Measurements from ENCODE around the gene ARHGAP24.
A peak's percentile ranks its signal among the peaks of the same experiment; 100 is the strongest.
"Not testable (repeated sequence)": the region's sequence is repeated elsewhere in the genome, so short reads cannot be mapped to it uniquely, and the experiment has no call there.

ARHGAP24 gene

GRCh38 chr4:85951099-85951498 is 476.1 kb downstream of the ARHGAP24 start:
- DNase-seq: no peak
- intact Hi-C loops (cut with DNase I): no loop called here

- no peak for DNase-seq
- intact Hi-C loops (cut with DNase I): no loop called here
These were observed 477.6 kb downstream of the ARHGAP24 start for GRCh38 chr4:85952528-85952927.

- intact Hi-C loops (cut with DNase I): no loop called here
- DNase-seq: no peak
These were observed 478.2 kb downstream of the ARHGAP24 start for GRCh38 chr4:85952972-85953650.

- DNase-seq: no peak
- intact Hi-C loops (cut with DNase I): no loop called here
These were observed 478.7 kb downstream of the ARHGAP24 start for GRCh38 chr4:85953651-85954018.

- DNase-seq: no peak
- intact Hi-C loops (cut with DNase I): no loop called here
These were observed 480.8 kb downstream of the ARHGAP24 start for GRCh38 chr4:85955620-85956292.

- DNase-seq: no peak
- intact Hi-C loops (cut with DNase I): no loop called here
These were observed 481.5 kb downstream of the ARHGAP24 start for GRCh38 chr4:85956293-85956945.

- intact Hi-C loops (cut with DNase I): loop anchor here (10.0 kb wide), 1 partner anchor 817 kb away; no protein-coding TSS in a partner anchor
- DNase-seq: no peak
These were observed 486.9 kb downstream of the ARHGAP24 start for GRCh38 chr4:85961887-85962286.

GRCh38 chr4:85963231-85963630 is 488.3 kb downstream of the ARHGAP24 start:
- no peak for DNase-seq
- intact Hi-C loops (cut with DNase I): loop anchor here (10.0 kb wide), 1 partner anchor 818 kb away; no protein-coding TSS in a partner anchor

- intact Hi-C loops (cut with DNase I): loop anchor here (10.0 kb wide), 1 partner anchor 819 kb away; no protein-coding TSS in a partner anchor
- DNase-seq: no peak
These were observed 489.3 kb downstream of the ARHGAP24 start for GRCh38 chr4:85964298-85964697.

- not testable (repeated sequence) for DNase-seq
- intact Hi-C loops (cut with DNase I): loop anchor here (10.0 kb wide), 1 partner anchor 820 kb away; no protein-coding TSS in a partner anchor
These were observed 490.1 kb downstream of the ARHGAP24 start for GRCh38 chr4:85965017-85965416.

GRCh38 chr4:85965529-85965928 is 490.6 kb downstream of the ARHGAP24 start:
- intact Hi-C loops (cut with DNase I): loop anchor here (10.0 kb wide), 1 partner anchor 821 kb away; no protein-coding TSS in a partner anchor

GRCh38 chr4:85966373-85966772 is 491.4 kb downstream of the ARHGAP24 start:
- DNase-seq: no peak
- intact Hi-C loops (cut with DNase I): loop anchor here (10.0 kb wide), 1 partner anchor 822 kb away; no protein-coding TSS in a partner anchor

More at GRCh38 chr4:85965529-85965928, 490.6 kb downstream of the ARHGAP24 start:
- no peak for DNase-seq

GRCh38 chr4:85967872-85968271 is 492.9 kb downstream of the ARHGAP24 start:
- intact Hi-C loops (cut with DNase I): loop anchor here (10.0 kb wide), 1 partner anchor 823 kb away; no protein-coding TSS in a partner anchor
- no peak for DNase-seq

GRCh38 chr4:85968945-85969819 is 494.2 kb downstream of the ARHGAP24 start:
- intact Hi-C loops (cut with DNase I): loop anchor here (10.0 kb wide), 1 partner anchor 824 kb away; no protein-coding TSS in a partner anchor
- peak in 6 of 42 donors; percentile 2 to 43 (median 6) for DNase-seq

- no peak for DNase-seq
- intact Hi-C loops (cut with DNase I): no loop called here
These were observed 495.6 kb downstream of the ARHGAP24 start for GRCh38 chr4:85970535-85970934.

- DNase-seq: no peak
- intact Hi-C loops (cut with DNase I): no loop called here
These were observed 504.3 kb downstream of the ARHGAP24 start for GRCh38 chr4:85979276-85979675.

GRCh38 chr4:85986266-85986665 is 511.3 kb downstream of the ARHGAP24 start:
- no peak for DNase-seq
- intact Hi-C loops (cut with DNase I): no loop called here

GRCh38 chr4:85993641-85994040 is 518.7 kb downstream of the ARHGAP24 start:
- intact Hi-C loops (cut with DNase I): no loop called here
- DNase-seq: no peak

GRCh38 chr4:85994576-85994975 is 519.6 kb downstream of the ARHGAP24 start:
- intact Hi-C loops (cut with DNase I): no loop called here
- DNase-seq: no peak

All from head of caudate nucleus (tissue), 42 donors.